SK-N-SH treated with all-trans-retinoic acid at 6 μM for 48 hours (cell line): ENCODE measurements around the gene CFDP1.

Source experiments
- ARNTL ChIP-seq: fragments of 450-650 bp; formaldehyde crosslinking; IDR thresholded peaks from 2 replicates; pipeline ENCODE4 v1.5.0; 2020; ENCODE audit warnings: low read depth, mild to moderate bottlenecking, moderate library complexity, borderline replicate concordance
- BACH2 ChIP-seq: fragments of 250-450 bp; sonication (Bioruptor Pico); IDR thresholded peaks from 2 replicates; pipeline ENCODE4 v1.9.0; 2021; ENCODE audit warnings: mild to moderate bottlenecking, borderline replicate concordance
- CSDC2 ChIP-seq: fragments of 250-450 bp; sonication (Bioruptor Pico); IDR thresholded peaks from 2 replicates; pipeline ENCODE4 v1.5.0; 2020; ENCODE audit warnings: mild to moderate bottlenecking, moderate library complexity
- CSRNP3 ChIP-seq: fragments of 250-450 bp; sonication (Bioruptor Pico); IDR thresholded peaks from 2 replicates; pipeline ENCODE4 v1.5.1; 2021; ENCODE audit warnings: mild to moderate bottlenecking, moderate library complexity
- GLIS3 ChIP-seq: fragments of 250-450 bp; sonication (Bioruptor Pico); IDR thresholded peaks from 2 replicates; pipeline ENCODE4 v1.5.0; 2020; ENCODE audit warnings: mild to moderate bottlenecking, moderate library complexity
- PATZ1 ChIP-seq: fragments of 250-450 bp; sonication (Bioruptor Pico); IDR thresholded peaks from 2 replicates; pipeline ENCODE4 v1.8.0; 2020; ENCODE audit warnings: mild to moderate bottlenecking, moderate library complexity, borderline replicate concordance
- PPARA ChIP-seq: fragments of 250-450 bp; sonication (Bioruptor Pico); IDR thresholded peaks from 2 replicates; pipeline ENCODE4 v1.5.0; 2020; ENCODE audit warnings: mild to moderate bottlenecking, borderline replicate concordance
- RARB ChIP-seq: fragments of 250-450 bp; sonication (Bioruptor Pico); IDR thresholded peaks from 2 replicates; pipeline ENCODE4 v1.8.0; 2021; ENCODE audit warnings: mild to moderate bottlenecking, moderate library complexity
- SNAI2 ChIP-seq: fragments of 250-450 bp; sonication (Bioruptor Pico); IDR thresholded peaks from 2 replicates; pipeline ENCODE4 v1.5.0; 2020; ENCODE audit warnings: mild to moderate bottlenecking, moderate library complexity
- TCF4 ChIP-seq: fragments of 250-450 bp; sonication (Bioruptor Pico); IDR thresholded peaks from 2 replicates; pipeline ENCODE4 v1.8.0; 2021; ENCODE audit warnings: mild to moderate bottlenecking, moderate library complexity, borderline replicate concordance
- ZFP3 ChIP-seq: fragments of 250-450 bp; sonication (Bioruptor Pico); IDR thresholded peaks from 2 replicates; pipeline ENCODE4 v1.5.0; 2020; ENCODE audit warnings: mild to moderate bottlenecking, moderate library complexity
- ZFP30 ChIP-seq: fragments of 450-650 bp; formaldehyde crosslinking; IDR thresholded peaks from 2 replicates; pipeline ENCODE4 v1.5.0; 2022; ENCODE audit warnings: mild to moderate bottlenecking, moderate library complexity
- ZNF70 ChIP-seq: fragments of 450-650 bp; formaldehyde crosslinking; IDR thresholded peaks from 2 replicates; pipeline ENCODE4 v1.5.0; 2020; ENCODE audit warnings: mild to moderate bottlenecking, moderate library complexity
- TF ChIP-seq, protein P1 (sequence below): fragments of 250-450 bp; sonication (Bioruptor Pico); IDR thresholded peaks from 2 replicates; pipeline ENCODE4 v1.8.0; 2021; ENCODE audit warnings: low read depth, mild to moderate bottlenecking, moderate library complexity, borderline replicate concordance

DNA sequence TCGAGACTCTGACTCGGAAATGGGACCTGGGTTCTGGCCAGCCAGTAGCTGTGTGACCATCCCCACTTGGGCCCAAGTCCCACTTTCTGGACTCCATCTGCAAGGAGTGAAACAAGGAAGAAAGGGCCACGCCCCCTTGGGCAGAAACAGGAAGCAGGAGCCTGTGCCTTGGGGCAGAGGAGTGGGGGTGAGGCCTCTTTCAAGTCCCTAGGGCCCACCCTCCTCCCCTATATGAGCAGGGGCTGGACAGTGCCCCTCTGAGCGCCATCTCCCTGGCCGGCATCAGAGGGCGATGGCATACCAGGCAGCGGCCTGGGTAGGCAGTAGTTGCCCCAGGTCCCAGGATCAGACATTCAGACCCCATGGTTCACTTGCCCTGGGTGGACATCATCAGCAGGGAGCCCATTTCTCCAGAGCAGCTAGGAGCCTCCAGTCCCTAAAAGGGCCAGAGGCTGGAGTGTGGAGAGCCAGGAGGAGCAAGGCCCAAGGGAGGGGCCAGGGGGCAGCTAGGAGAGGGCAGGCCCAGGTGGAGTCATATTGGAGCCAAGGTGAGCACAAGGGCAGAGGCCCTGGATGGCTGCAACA, 189.0 kb downstream of the CFDP1 start:
- TF ChIP-seq SNAI2 (CRISPR knock-in tag) (no peak), RARB (no peak), ARNTL (CRISPR knock-in tag) (no peak), PPARA (CRISPR knock-in tag) (no peak), ZNF70 (CRISPR knock-in tag) (no peak), PATZ1 (CRISPR knock-in tag) (no peak), ZFP3 (no peak), ZFP30 (no peak), TCF4 (CRISPR knock-in tag) (no peak), CSRNP3 (CRISPR knock-in tag) (no peak), GLIS3 (no peak), CSDC2 (CRISPR knock-in tag) (no peak), BACH2 (CRISPR knock-in tag) (no peak)
- TF ChIP-seq, protein P1, sequence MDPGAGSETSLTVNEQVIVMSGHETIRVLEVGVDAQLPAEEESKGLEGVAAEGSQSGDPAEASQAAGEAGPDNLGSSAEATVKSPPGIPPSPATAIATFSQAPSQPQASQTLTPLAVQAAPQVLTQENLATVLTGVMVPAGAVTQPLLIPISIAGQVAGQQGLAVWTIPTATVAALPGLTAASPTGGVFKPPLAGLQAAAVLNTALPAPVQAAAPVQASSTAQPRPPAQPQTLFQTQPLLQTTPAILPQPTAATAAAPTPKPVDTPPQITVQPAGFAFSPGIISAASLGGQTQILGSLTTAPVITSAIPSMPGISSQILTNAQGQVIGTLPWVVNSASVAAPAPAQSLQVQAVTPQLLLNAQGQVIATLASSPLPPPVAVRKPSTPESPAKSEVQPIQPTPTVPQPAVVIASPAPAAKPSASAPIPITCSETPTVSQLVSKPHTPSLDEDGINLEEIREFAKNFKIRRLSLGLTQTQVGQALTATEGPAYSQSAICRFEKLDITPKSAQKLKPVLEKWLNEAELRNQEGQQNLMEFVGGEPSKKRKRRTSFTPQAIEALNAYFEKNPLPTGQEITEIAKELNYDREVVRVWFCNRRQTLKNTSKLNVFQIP (CRISPR knock-in tag): no peak
